AG04450 (cell line): ENCODE results near the gene HTRA2. TPM values are rescaled to one million over a fixed set of nuclear protein-coding genes. Genes with fewer than 3 reads are reported as not detected.
A peak's percentile ranks its signal among the peaks of the same experiment; 100 is the strongest.

Source experiments
- CTCF ChIA-PET: fragments of 300-600, 350-600 bp; formaldehyde crosslinking; extraction: SDS; loops from one replicate; lab custom pipeline; 2022; ENCODE audit warnings: antibody characterized with exemption, inconsistent platforms; lab: Charles Lee
- POLR2A ChIA-PET: fragments of 350-600 bp; formaldehyde crosslinking; extraction: SDS; loops from one replicate; lab custom pipeline; 2021; ENCODE audit warnings: antibody characterized with exemption, inconsistent platforms; lab: Yijun Ruan, JAX
- DNase-seq: peaks from one replicate; pipeline ENCODE4 v3.0.0-alpha.2; 2011; ENCODE audit warnings: low read depth, low spot score
- H3K27ac ChIP-seq: one replicate; pipeline ENCODE4 v1.5.1; 2012; ENCODE audit warnings: low read depth, low read length, control low read depth
- H3K27me3 ChIP-seq: one replicate; pipeline ENCODE4 v1.6.0; 2012; ENCODE audit warnings: low read length; ENCODE audit not compliant: control insufficient read depth, insufficient read depth
- H3K4me3 ChIP-seq: 2 replicates; pipeline ENCODE4 v1.5.1; 2011; ENCODE audit warnings: mild to moderate bottlenecking, low read depth, low read length, control low read depth
- H3K9me3 ChIP-seq: 2 replicates; pipeline ENCODE4 v1.5.1; 2012; ENCODE audit warnings: low read length; ENCODE audit not compliant: control insufficient read depth, insufficient read depth
- polyA plus RNA-seq: library from polyadenylated mRNA; depleted of rRNA; stranded (reverse); fragments of >200 nt; gene quantifications from 2 replicates; pipeline ENCODE4 v1.2.3, GENCODE V29; 2011
- TF ChIP-seq, protein P1 (sequence below): IDR thresholded peaks from 2 replicates; pipeline ENCODE4 v1.5.1; 2011; ENCODE audit warnings: low read depth, low read length, control low read depth, inconsistent platforms

HTRA2 gene
- polyA plus RNA-seq, 1 experiment, result 20.2 TPM

DNA sequence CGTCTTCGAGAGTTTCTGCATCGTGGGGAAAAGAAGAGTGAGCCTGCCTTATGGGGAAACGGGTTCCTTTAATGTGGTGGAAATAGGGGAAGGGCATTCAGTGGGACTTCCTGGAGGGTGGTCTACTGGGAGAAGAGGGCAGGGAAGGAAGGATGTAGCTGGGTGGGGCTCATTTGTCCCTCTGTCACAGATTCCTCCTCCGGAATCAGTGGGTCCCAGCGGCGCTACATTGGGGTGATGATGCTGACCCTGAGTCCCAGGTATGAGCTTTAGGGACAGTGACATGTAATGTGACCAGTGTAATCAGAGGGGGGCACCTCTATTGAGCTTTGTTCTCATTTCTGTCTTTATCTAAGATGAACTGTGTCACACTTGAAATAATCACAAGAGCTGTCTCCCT, 1.9 kb downstream of the HTRA2 start:
- H3K4me3 ChIP-seq, result no peak overlapping the region

DNA sequence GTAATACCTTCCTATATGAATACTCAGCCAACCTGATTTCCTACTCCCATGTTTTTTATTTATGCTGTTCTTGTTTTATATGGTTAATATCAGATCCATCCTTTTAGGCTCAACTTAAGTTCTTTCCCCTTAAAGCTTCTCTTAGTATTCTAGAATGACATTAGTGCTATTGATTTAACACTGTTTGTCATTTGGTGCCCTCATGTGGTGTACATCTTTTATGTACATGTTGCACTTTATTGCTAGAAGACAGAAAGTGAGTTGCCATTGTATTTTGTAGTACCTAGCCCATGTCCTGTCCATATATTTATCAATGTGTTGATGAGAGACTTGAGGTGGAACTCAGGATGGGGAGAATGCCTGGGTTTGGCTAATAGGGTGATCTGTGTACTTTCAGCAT, 2.5 kb downstream of the HTRA2 start:
- H3K27ac ChIP-seq, result peak overlapping the region; percentile 1
- no peak overlapping the region for H3K4me3 ChIP-seq
- no peaks in the 10 kb centered on the region for H3K27me3 ChIP-seq
- ChIA-PET CTCF (interaction anchor here (0.6 to 4.0 kb wide), 9 partner anchors 48 to 282 kb away, joined by 3 to 42 read pairs (median 3); partner anchors contain the start of genes CCDC142, TTC31 and WBP1), POLR2A (interaction anchor here (0.7 to 0.8 kb wide), 3 partner anchors 23 to 92 kb away, joined by 3 read pairs; partner anchors contain the start of genes CCDC142 and TTC31)
- no peak for DNase-seq
- TF ChIP-seq, protein P1, sequence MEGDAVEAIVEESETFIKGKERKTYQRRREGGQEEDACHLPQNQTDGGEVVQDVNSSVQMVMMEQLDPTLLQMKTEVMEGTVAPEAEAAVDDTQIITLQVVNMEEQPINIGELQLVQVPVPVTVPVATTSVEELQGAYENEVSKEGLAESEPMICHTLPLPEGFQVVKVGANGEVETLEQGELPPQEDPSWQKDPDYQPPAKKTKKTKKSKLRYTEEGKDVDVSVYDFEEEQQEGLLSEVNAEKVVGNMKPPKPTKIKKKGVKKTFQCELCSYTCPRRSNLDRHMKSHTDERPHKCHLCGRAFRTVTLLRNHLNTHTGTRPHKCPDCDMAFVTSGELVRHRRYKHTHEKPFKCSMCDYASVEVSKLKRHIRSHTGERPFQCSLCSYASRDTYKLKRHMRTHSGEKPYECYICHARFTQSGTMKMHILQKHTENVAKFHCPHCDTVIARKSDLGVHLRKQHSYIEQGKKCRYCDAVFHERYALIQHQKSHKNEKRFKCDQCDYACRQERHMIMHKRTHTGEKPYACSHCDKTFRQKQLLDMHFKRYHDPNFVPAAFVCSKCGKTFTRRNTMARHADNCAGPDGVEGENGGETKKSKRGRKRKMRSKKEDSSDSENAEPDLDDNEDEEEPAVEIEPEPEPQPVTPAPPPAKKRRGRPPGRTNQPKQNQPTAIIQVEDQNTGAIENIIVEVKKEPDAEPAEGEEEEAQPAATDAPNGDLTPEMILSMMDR, result 0 out of 2 replicates have a peak, but pooled peaks have one; percentile 31
- peaks cover 4% of the 10 kb centered on the region; the same call in 1 of the 2 replicates for H3K9me3 ChIP-seq

More for the DNA sequence above, 1.9 kb downstream of the HTRA2 start:
- H3K9me3 ChIP-seq, result peaks cover 8% of the 10 kb centered on the region; the same call in 1 of the 2 replicates
- no peak for DNase-seq
- TF ChIP-seq, protein P1, result no peak
- no peak overlapping the region for H3K27ac ChIP-seq
- ChIA-PET CTCF (interaction anchor here (0.6 to 4.0 kb wide), 9 partner anchors 48 to 282 kb away, joined by 3 to 42 read pairs (median 3); partner anchors contain the start of genes CCDC142, TTC31 and WBP1), POLR2A (interaction anchor here (0.6 to 1.7 kb wide), 4 partner anchors 57 to 92 kb away, joined by 3 to 7 read pairs (median 4); partner anchors contain the start of gene WBP1)
- no peaks in the 10 kb centered on the region for H3K27me3 ChIP-seq

DNA sequence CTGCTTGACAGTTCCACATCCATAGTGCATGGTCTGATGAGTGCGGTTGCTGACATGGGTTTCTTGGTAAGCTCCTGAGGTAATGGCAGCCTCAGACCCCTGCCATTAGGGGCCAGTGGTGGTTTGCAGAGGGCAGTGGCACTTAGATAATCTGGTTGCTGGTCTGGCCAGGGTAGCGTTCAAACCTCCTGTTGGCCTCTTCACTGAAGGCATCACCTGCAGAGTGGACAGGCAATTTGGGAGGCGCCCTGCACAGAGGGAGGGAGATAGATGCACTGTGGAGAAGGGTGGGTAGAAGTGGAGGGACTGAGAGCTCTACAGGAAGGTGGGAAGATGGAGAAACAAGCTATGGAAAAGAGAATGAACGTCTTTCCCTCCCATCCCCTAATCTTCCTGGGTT, 3.7 kb downstream of the HTRA2 start:
- no peaks in the 10 kb centered on the region for H3K27me3 ChIP-seq
- ChIA-PET POLR2A (no interaction called here), CTCF (interaction anchor here (0.7 to 4.0 kb wide), 3 partner anchors 9 to 54 kb away, joined by 3 to 42 read pairs (median 3); no protein-coding TSS in a partner anchor)
- no peak overlapping the region for H3K27ac ChIP-seq
- peaks cover 4% of the 10 kb centered on the region; the same call in 1 of the 2 replicates for H3K9me3 ChIP-seq
- no peak overlapping the region for H3K4me3 ChIP-seq
- TF ChIP-seq, protein P1, result no peak
- no peak for DNase-seq

DNA sequence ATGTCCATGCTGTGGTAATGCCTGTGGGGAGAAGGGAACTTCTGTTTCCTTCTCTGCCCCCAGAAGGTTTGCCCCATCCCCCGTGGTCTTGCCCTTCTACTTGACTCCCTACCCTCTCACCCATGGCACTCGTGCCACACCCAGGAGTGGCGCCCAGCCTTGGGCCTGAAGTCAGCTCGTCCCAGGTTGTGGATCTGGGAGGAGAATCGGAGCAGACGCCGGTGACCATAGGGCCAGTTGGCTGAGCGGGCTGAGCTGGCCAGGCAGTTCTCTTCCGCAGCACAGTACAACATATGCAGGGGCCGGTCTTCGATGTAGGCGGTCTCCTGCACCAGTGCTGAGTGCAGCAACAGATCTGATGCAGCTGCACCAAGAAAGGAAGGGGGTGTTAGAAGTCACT, 4.7 kb downstream of the HTRA2 start:
- TF ChIP-seq, protein P1, result no peak
- Histone ChIP-seq H3K27ac (no peak overlapping the region), H3K4me3 (no peak overlapping the region), H3K27me3 (no peaks in the 10 kb centered on the region), H3K9me3 (peaks cover under 1% of the 10 kb centered on the region; the same call in 1 of the 2 replicates)
- CTCF ChIA-PET, result no interaction called here
- POLR2A ChIA-PET, result no interaction called here
- no peak for DNase-seq

DNA sequence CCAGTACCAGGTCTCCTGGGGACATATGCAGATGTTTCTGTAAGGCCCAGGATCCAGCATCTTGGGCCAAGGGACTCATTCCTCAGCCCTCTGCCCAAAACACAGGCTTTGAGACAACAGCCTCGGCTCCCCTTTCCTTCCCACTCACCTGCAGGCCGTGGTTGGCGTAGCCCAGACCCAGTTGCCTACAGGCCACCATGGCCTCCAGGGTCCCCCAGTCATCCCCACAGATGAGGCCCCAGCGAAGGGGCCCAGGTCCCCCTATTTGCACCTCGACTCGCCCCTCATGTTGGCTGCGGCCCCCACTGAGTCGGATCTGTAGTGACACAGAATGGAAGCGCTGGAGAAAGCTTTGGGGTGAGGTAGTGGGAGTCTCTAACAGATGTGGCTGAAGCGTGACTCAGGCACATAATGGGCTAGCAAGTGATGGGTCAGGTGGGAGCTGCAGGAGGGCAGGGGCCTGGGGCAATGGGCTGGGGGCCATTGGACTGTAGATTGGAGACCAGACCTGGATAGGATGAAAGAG, 5.8 kb downstream of the HTRA2 start:
- Histone ChIP-seq H3K27me3 (no peaks in the 10 kb centered on the region), H3K27ac (no peak overlapping the region), H3K4me3 (no peak overlapping the region), H3K9me3 (no peaks in the 10 kb centered on the region)
- POLR2A ChIA-PET, result no interaction called here
- no peak for DNase-seq
- CTCF ChIA-PET, result interaction anchor here (0.9 kb wide), 1 partner anchor 52 kb away, joined by 3 read pairs; no protein-coding TSS in a partner anchor
- TF ChIP-seq, protein P1, result no peak
